K562 (cell line): ENCODE results near the gene PDZRN3. TPM values are rescaled to one million over a fixed set of nuclear protein-coding genes. Genes with fewer than 3 reads are reported as not detected.

Source experiments
- ATAC-seq: fragments of 200-7000 bp; cut with Tn5 transposase; 3 replicates; pipeline ENCODE4 v1.9.1; 2020; ENCODE audit warnings: moderate library complexity
- BruUV-seq: library from RNA; stranded (reverse); fragments of 400-500 nt; replicated peaks from 2 replicates; lab custom pipeline; 2021; lab: Mats Ljungman, UMichigan
- CTCF ChIA-PET: fragments of 300-600 bp; formaldehyde crosslinking; extraction: SDS; loops from one replicate; lab custom pipeline; 2021; ENCODE audit warnings: low intra/inter-chr PET ratio; lab: Yijun Ruan, JAX
- POLR2A ChIA-PET: fragments of 300-600, 350-650 bp; sonication (Branson Sonifier 250); formaldehyde crosslinking; extraction: SDS; loops from one replicate; lab custom pipeline; 2021; ENCODE audit warnings: antibody characterized with exemption, inconsistent platforms; lab: Yijun Ruan, JAX
- DNase-seq, 4 experiments: peaks; one replicate each; pipeline versions ENCODE4 v3.0.0 to v3.0.0-alpha.2; 2011 to 2018; ENCODE audit warnings: low spot score in 3 of 4, mixed read lengths in 3 of 4; ENCODE audit errors: extremely low read depth in 1 of 4
- FAIRE-seq: peaks from 2 replicates; lab custom pipeline; 2011; peaks lifted over from hg19 to GRCh38; lab: Jason Lieb, UNC
- H2AFZ ChIP-seq: 2 replicates; pipeline ENCODE4 v1.6.0; 2011; ENCODE audit warnings: low read depth, low read length, control low read depth, inconsistent platforms
- H3K27ac ChIP-seq: fragments of 200-600 bp; 3 replicates; pipeline ENCODE4 v1.8.0; 2011; ENCODE audit warnings: low read depth, mild to moderate bottlenecking, control low read depth, inconsistent platforms, low read length, moderate library complexity, mixed read lengths; ENCODE audit errors: extremely low read depth
- H3K27me3 ChIP-seq, 2 experiments: fragments of 300-600 bp in 1 of 2; 2 replicates in 1 of 2; 3 replicates in 1 of 2; pipeline versions ENCODE4 v1.6.0 to v1.8.0; 2011; ENCODE audit warnings: inconsistent platforms in 2 of 2, low read length in 2 of 2, mild to moderate bottlenecking in 1 of 2, mixed read lengths in 1 of 2, moderate library complexity in 1 of 2; ENCODE audit not compliant: control insufficient read depth in 2 of 2, insufficient read depth in 2 of 2
- H3K36me3 ChIP-seq: fragments of 300-600 bp; 3 replicates; pipeline ENCODE4 v1.8.0; 2011; ENCODE audit warnings: mild to moderate bottlenecking, low read length, inconsistent platforms; ENCODE audit not compliant: control insufficient read depth, insufficient read depth
- H3K4me1 ChIP-seq, 2 experiments: fragments of 200-600 bp in 1 of 2; replicated peaks in 1 of 2; 2 replicates in 1 of 2; 3 replicates in 1 of 2; pipeline versions ENCODE4 v1.5.1 to v1.8.0; 2011; ENCODE audit warnings: inconsistent platforms in 2 of 2, low read length in 2 of 2, mild to moderate bottlenecking in 1 of 2, mixed read lengths in 1 of 2, moderate library complexity in 1 of 2; ENCODE audit not compliant: control insufficient read depth in 2 of 2, insufficient read depth in 2 of 2
- H3K4me2 ChIP-seq: 2 replicates; pipeline ENCODE4 v1.6.1; 2011; ENCODE audit warnings: low read length, control low read depth, inconsistent platforms, mixed read lengths; ENCODE audit not compliant: insufficient read depth
- H3K4me3 ChIP-seq: fragments of 200-600 bp; sonication (generic), shearing (Covaris generic); 2 replicates; pipeline ENCODE4 v1.5.1; 2016; ENCODE audit warnings: control low read depth, inconsistent platforms
- H3K79me2 ChIP-seq: fragments of 200-600 bp; 3 replicates; pipeline ENCODE4 v1.8.0; 2011; ENCODE audit warnings: low read length, inconsistent platforms; ENCODE audit not compliant: control insufficient read depth, insufficient read depth
- H3K9ac ChIP-seq, 2 experiments: 2 replicates each; pipeline versions ENCODE4 v1.6.0 to v1.6.1; 2011; ENCODE audit warnings: low read depth in 2 of 2, low read length in 2 of 2, control low read depth in 1 of 2, inconsistent platforms in 1 of 2, mild to moderate bottlenecking in 1 of 2, mixed read lengths in 1 of 2; ENCODE audit not compliant: insufficient read depth in 1 of 2
- H3K9me1 ChIP-seq: one replicate; pipeline ENCODE4 v1.6.0; 2011; ENCODE audit warnings: inconsistent platforms, mild to moderate bottlenecking, low read length, moderate library complexity; ENCODE audit not compliant: control insufficient read depth, insufficient read depth
- H3K9me3 ChIP-seq: replicated peaks from 2 replicates; pipeline ENCODE4 v1.5.1; 2011; ENCODE audit warnings: low read depth, low read length, inconsistent platforms; ENCODE audit not compliant: control insufficient read depth, insufficient read depth
- H4K20me1 ChIP-seq: replicated peaks from 2 replicates; pipeline ENCODE4 v1.6.1; 2011; ENCODE audit warnings: low read length, inconsistent platforms, mixed read lengths; ENCODE audit not compliant: control insufficient read depth, insufficient read depth
- ARHGAP35 ChIP-seq: fragments of 450-650 bp; IDR thresholded peaks from 2 replicates; pipeline ENCODE4 v1.6.1; 2018; ENCODE audit not compliant: partially characterized antibody
- CREB1 ChIP-seq, 2 experiments: sonication (generic) in 1 of 2; formaldehyde crosslinking in 1 of 2; IDR thresholded peaks; 2 replicates each; pipeline versions ENCODE4 v1.6.1 to v1.8.0; 2012 to 2022; ENCODE audit warnings: inconsistent platforms in 1 of 2, mild to moderate bottlenecking in 1 of 2, missing genetic modification reagents in 1 of 2, moderate library complexity in 1 of 2
- CSDE1 ChIP-seq, 2 experiments: fragments of 450-650 bp; IDR thresholded peaks; 2 replicates each; pipeline ENCODE4 v1.6.1; 2016; ENCODE audit warnings: mild to moderate bottlenecking in 1 of 2
- CTBP1 ChIP-seq: fragments of 450-650 bp; IDR thresholded peaks from 2 replicates; pipeline ENCODE4 v1.6.1; 2016; ENCODE audit warnings: borderline replicate concordance
- HNRNPLL ChIP-seq: fragments of 200-400 bp; formaldehyde crosslinking; IDR thresholded peaks from 2 replicates; pipeline ENCODE4 v1.6.1; 2017; ENCODE audit warnings: low read length, low read depth, mild to moderate bottlenecking; ENCODE audit not compliant: poor library complexity, severe bottlenecking
- ILK ChIP-seq: fragments of 450-650 bp; IDR thresholded peaks from 2 replicates; pipeline ENCODE4 v1.6.1; 2016; ENCODE audit warnings: missing genetic modification characterization, low read depth, mild to moderate bottlenecking, missing compliant biosample characterization, moderate library complexity, borderline replicate concordance
- NCOR1 ChIP-seq: fragments of 450-650 bp; IDR thresholded peaks from 2 replicates; pipeline ENCODE4 v1.6.1; 2016; ENCODE audit warnings: mild to moderate bottlenecking, moderate library complexity
- PRDM10 ChIP-seq: fragments of 450-650 bp; IDR thresholded peaks from 2 replicates; pipeline ENCODE4 v1.6.1; 2018; ENCODE audit not compliant: partially characterized antibody
- TRIM28 ChIP-seq: fragments of 450-650 bp; IDR thresholded peaks from 2 replicates; pipeline ENCODE4 v1.6.1; 2017
- TSHZ1 ChIP-seq: fragments of 250-450 bp; sonication (Bioruptor Pico); IDR thresholded peaks from 2 replicates; pipeline ENCODE4 v1.4.0; 2020; ENCODE audit warnings: mild to moderate bottlenecking, moderate library complexity
- ZNF212 ChIP-seq: fragments of 450-650 bp; formaldehyde crosslinking; IDR thresholded peaks from 2 replicates; pipeline ENCODE4 v1.4.0; 2020; ENCODE audit warnings: mild to moderate bottlenecking
- WGBS: fragments of 100-300 bp; shearing (Covaris generic); methylation state at CpG from one replicate; pipeline ENCODE4 v1.1.6; 2016; ENCODE audit warnings: low coverage, mixed read lengths; ENCODE audit not compliant: insufficient coverage; ENCODE audit errors: missing lambda C conversion rate; 5-methylcytosine and 5-hydroxymethylcytosine counted together
- in situ Hi-C: fragments of 300-500 bp; cut with MboI; formaldehyde crosslinking; loops from 4 replicates; pipeline ENCODE4 v1.15.0; 2018; ENCODE audit warnings: inconsistent platforms, mixed read lengths
- intact Hi-C: fragments of 100-400 bp; cut with micrococcal nuclease; formaldehyde crosslinking; loops from 2 replicates; pipeline ENCODE4 v1.14.2; 2022
- polyA plus RNA-seq, 8 experiments: library from polyadenylated mRNA; depleted of rRNA in 4 of 8; stranded (reverse) in 5 of 8; unstranded in 3 of 8; fragments of >200 nt; fragmentation: Nextera tagmentation in 2 of 8; fragmentation: Illumina TruSeq in 1 of 8; extraction: Ambion mirVana in 2 of 8; extraction: Trizol in 1 of 8; gene quantifications; 2 replicates each; pipeline versions ENCODE4 v1.2.1 to v1.2.3, GENCODE V29; 2011 to 2014; ENCODE audit warnings: inconsistent platforms in 1 of 8, missing spikeins in 1 of 8
- total RNA-seq, 7 experiments: library from RNA; depleted of rRNA in 6 of 7; stranded (reverse); fragments of >200 nt in 6 of 7; fragmentation: Illumina TruSeq in 2 of 7; extraction: Trizol in 2 of 7; gene quantifications; 2 replicates each; pipeline versions ENCODE4 v1.2.1 to v1.2.3, GENCODE V29; 2011 to 2021; ENCODE audit warnings: low replicate concordance in 1 of 7
- TF ChIP-seq, protein P1 (sequence below): fragments of 250-450 bp; sonication (Bioruptor Pico); IDR thresholded peaks from 2 replicates; pipeline ENCODE4 v1.8.0; 2022; ENCODE audit warnings: moderate library complexity, mild to moderate bottlenecking, inconsistent platforms

The PDZRN3 gene
- total and polyA plus RNA-seq, 9 of the 15 experiments (the other 6 are each of a cell fraction or from before 2014, with no cell fraction given) = 0.16 TPM; not detected in 8

DNA sequence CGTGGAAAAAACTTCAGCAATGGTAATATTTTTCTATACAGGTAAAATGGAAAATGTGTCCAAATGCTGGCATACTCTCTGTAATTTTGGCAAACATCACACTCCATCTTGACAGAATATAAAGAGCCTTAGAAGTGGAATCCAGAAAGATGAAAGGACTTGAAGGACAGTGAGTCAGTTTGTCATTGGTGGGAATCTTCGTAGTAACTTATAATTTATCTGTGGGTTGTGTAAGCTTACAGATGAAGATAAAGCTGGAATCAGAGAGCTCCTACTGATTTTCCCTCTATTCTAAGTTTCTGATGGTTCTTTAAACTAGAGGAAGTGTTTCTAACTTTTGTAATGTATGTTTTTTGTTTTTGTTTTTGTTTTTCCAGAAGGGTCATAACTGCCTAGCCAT, 8.7 kb upstream of the PDZRN3 start (continued):
- TF ChIP-seq PRDM10 = no peak

DNA sequence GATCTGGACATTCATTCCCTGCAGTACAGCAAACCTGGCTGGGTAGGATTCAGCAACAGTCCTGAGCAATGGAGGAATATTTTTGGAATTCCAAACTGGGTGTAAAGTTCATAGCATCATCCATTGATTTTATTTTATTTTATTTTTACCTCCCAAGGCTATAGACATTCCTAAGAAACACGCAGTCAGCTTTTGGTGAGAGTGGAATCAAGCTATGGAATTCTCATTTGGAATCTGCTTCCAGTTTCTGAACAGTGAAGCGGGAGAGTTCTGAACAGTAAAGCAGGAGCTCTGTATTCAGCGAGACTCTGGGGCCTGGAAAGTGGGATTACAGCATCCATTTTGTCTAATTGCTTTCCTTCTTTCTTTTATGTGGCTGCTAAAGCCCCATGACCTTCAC, 1.4 kb upstream of the PDZRN3 start:
- Histone ChIP-seq H3K4me1 (no peaks in the 10 kb centered on the region), H3K4me3 (no peak overlapping the region), H3K36me3 (no peaks in the 10 kb centered on the region), H4K20me1 (no peaks in the 10 kb centered on the region), H3K9me1 (no peaks in the 10 kb centered on the region), H3K4me2 (no peak overlapping the region), H3K9ac (no peak overlapping the region), H3K27ac (no peak overlapping the region), H3K9me3 (no peaks in the 10 kb centered on the region), H3K27me3 (no peaks in the 10 kb centered on the region), H3K79me2 (no peaks in the 10 kb centered on the region), H2AFZ (no peak overlapping the region)
- ChIA-PET CTCF (no interaction called here), POLR2A (no interaction called here)
- no TSS peak for BruUV-seq
- intact Hi-C loops (no loop called here), in situ Hi-C loops (no loop called here)
- ATAC-seq (no peak), DNase-seq (no peak), FAIRE-seq (no peak)
- no peak for TF ChIP-seq ZNF212
- no peak for TF ChIP-seq ILK
- TF ChIP-seq, protein P1, sequence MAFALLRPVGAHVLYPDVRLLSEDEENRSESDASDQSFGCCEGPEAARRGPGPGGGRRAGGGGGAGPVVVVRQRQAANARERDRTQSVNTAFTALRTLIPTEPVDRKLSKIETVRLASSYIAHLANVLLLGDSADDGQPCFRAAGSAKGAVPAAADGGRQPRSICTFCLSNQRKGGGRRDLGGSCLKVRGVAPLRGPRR = no peak
- TF ChIP-seq CSDE1 (IDR thresholded peaks at IDR 0.05) = no peak
- TF ChIP-seq ARHGAP35 = no peak
- TF ChIP-seq TSHZ1 (CRISPR knock-in tag) = no peak
- no peak for TF ChIP-seq NCOR1
- TF ChIP-seq CTBP1 = no peak
- no peak for TF ChIP-seq TRIM28
- TF ChIP-seq CREB1 (IDR thresholded peaks at IDR 0.05) = no peak
- TF ChIP-seq CREB1 (CRISPR knock-in tag; IDR thresholded peaks at IDR 0.05) = no peak
- TF ChIP-seq HNRNPLL = no peak
- WGBS = 0% methylated on average over 3 of the region's 3 CpGs
